ENCODE measurements around the gene AP1G1. TPM values are rescaled to one million over a fixed set of nuclear protein-coding genes. Genes with fewer than 3 reads are reported as not detected.

Gene AP1G1
- total RNA-seq, 1 experiment from 2014 or later = 51.2 TPM

GRCh38 chr16:71771571-71771970, 37.1 kb downstream of the AP1G1 start:
- intact Hi-C loops (cut with micrococcal nuclease) = loop anchor here (5.0 to 10.0 kb wide), 2 partner anchors 36 to 113 kb away; partner anchors contain the start of genes AP1G1 and ZNF821
- no peak overlapping the region for H3K4me3 ChIP-seq (ENCODE audit: low read length)
- BruUV-seq (replicated peaks) = no TSS peak
- H3K9me3 ChIP-seq (ENCODE audit: low read length) = no peaks in the 10 kb centered on the region
- H3K27ac ChIP-seq (ENCODE audit: low read length) = peak overlapping the region; percentile 49
- no peak for TF ChIP-seq EZH2phosphoT487 (IDR thresholded peaks at IDR 0.05; ENCODE audit: borderline replicate concordance, low read length)
- H3F3A ChIP-seq (ENCODE audit: low read length, unreplicated experiment) = peaks cover 10% of the 10 kb centered on the region
- H3K4me1 ChIP-seq (ENCODE audit: insufficient read depth, low read length) = peaks cover 28% of the 10 kb centered on the region
- POLR2A ChIA-PET (ENCODE audit: unreplicated experiment) = no interaction called here
- peaks cover 24% of the 10 kb centered on the region for H3K36me3 ChIP-seq (ENCODE audit: low read depth, low read length)
- peak overlapping the region; percentile 62; the same call in 1 of the 2 replicates for H3K4me2 ChIP-seq (ENCODE audit: low read length)
- no peaks in the 10 kb centered on the region for H3K27me3 ChIP-seq (ENCODE audit: low read length)
- H4K20me1 ChIP-seq (ENCODE audit: low read length) = peaks cover 5% of the 10 kb centered on the region; the same call in 1 of the 2 replicates
- no peak overlapping the region for H2AFZ ChIP-seq (ENCODE audit: low read length)
- H3K9me2 ChIP-seq (replicated peaks; ENCODE audit: low read length) = no peaks in the 10 kb centered on the region
- no peak overlapping the region for H3K9ac ChIP-seq (ENCODE audit: low read length)
- CTCF ChIA-PET = no interaction called here
- ATAC-seq (peak; percentile 86), DNase-seq (peak; percentile 55)
- peaks cover 13% of the 10 kb centered on the region; the same call in 1 of the 2 replicates for H3K79me2 ChIP-seq (ENCODE audit: low read length)

GRCh38 chr16:71769222-71769621, 39.4 kb downstream of the AP1G1 start:
- H3K4me3 ChIP-seq (ENCODE audit: low read length) = no peak overlapping the region
- H3K36me3 ChIP-seq (ENCODE audit: low read depth, low read length) = peaks cover 23% of the 10 kb centered on the region
- ChIA-PET CTCF (no interaction called here), POLR2A (ENCODE audit: unreplicated experiment) (no interaction called here)
- H3K4me1 ChIP-seq (ENCODE audit: insufficient read depth, low read length) = peaks cover 28% of the 10 kb centered on the region
- no TSS peak for BruUV-seq (replicated peaks)
- no peak overlapping the region for H3K27ac ChIP-seq (ENCODE audit: low read length)
- no peak overlapping the region for H2AFZ ChIP-seq (ENCODE audit: low read length)
- TF ChIP-seq EZH2phosphoT487 (IDR thresholded peaks at IDR 0.05; ENCODE audit: borderline replicate concordance, low read length) = no peak
- no peak for TF ChIP-seq CTCF (conservative IDR thresholded peaks at IDR 0.05; ENCODE audit: low read depth, low read length)
- no peak for TF ChIP-seq EZH2 (IDR thresholded peaks at IDR 0.05; ENCODE audit: low read length, unreplicated experiment)
- H3K27me3 ChIP-seq (ENCODE audit: low read length) = no peaks in the 10 kb centered on the region
- no peak overlapping the region for H3K4me2 ChIP-seq (ENCODE audit: low read length)
- peaks cover 5% of the 10 kb centered on the region; the same call in 1 of the 2 replicates for H4K20me1 ChIP-seq (ENCODE audit: low read length)
- H3K9me2 ChIP-seq (replicated peaks; ENCODE audit: low read length) = no peaks in the 10 kb centered on the region
- intact Hi-C loops (cut with micrococcal nuclease) = no loop called here
- ATAC-seq = no peak
- no peaks in the 10 kb centered on the region for H3K9me3 ChIP-seq (ENCODE audit: low read length)
- peaks cover 10% of the 10 kb centered on the region for H3F3A ChIP-seq (ENCODE audit: low read length, unreplicated experiment)
- H3K79me2 ChIP-seq (ENCODE audit: low read length) = no peaks in the 10 kb centered on the region
- DNase-seq = no peak
- H3K9ac ChIP-seq (ENCODE audit: low read length) = no peak overlapping the region

GRCh38 chr16:71767060-71767900, 41.4 kb downstream of the AP1G1 start:
- Histone ChIP-seq H3K79me2 (ENCODE audit: low read length) (no peaks in the 10 kb centered on the region), H3K9ac (ENCODE audit: low read length) (no peak overlapping the region), H4K20me1 (ENCODE audit: low read length) (peaks cover 5% of the 10 kb centered on the region; the same call in 1 of the 2 replicates), H3K9me2 (replicated peaks; ENCODE audit: low read length) (no peaks in the 10 kb centered on the region), H3K9me3 (ENCODE audit: low read length) (no peaks in the 10 kb centered on the region), H3K27me3 (ENCODE audit: low read length) (no peaks in the 10 kb centered on the region), H3K4me2 (ENCODE audit: low read length) (no peak overlapping the region), H2AFZ (ENCODE audit: low read length) (no peak overlapping the region), H3F3A (ENCODE audit: low read length, unreplicated experiment) (no peaks in the 10 kb centered on the region), H3K4me1 (ENCODE audit: insufficient read depth, low read length) (peaks cover 14% of the 10 kb centered on the region), H3K36me3 (ENCODE audit: low read depth, low read length) (peaks cover 34% of the 10 kb centered on the region), H3K27ac (ENCODE audit: low read length) (no peak overlapping the region), H3K4me3 (ENCODE audit: low read length) (no peak overlapping the region)
- CTCF ChIA-PET = no interaction called here
- no peak for DNase-seq
- ATAC-seq = no peak
- POLR2A ChIA-PET (ENCODE audit: unreplicated experiment) = no interaction called here
- intact Hi-C loops (cut with micrococcal nuclease) = no loop called here
- TF ChIP-seq EZH2phosphoT487 (IDR thresholded peaks at IDR 0.05; ENCODE audit: borderline replicate concordance, low read length) (no peak), CTCF (conservative IDR thresholded peaks at IDR 0.05; ENCODE audit: low read depth, low read length) (no peak), EZH2 (IDR thresholded peaks at IDR 0.05; ENCODE audit: low read length, unreplicated experiment) (no peak)
- no TSS peak for BruUV-seq (replicated peaks)

Measured in PC-3 (cell line).